Neural progenitor cell (in vitro differentiated cells): ENCODE measurements around the gene SLC43A1. TPM values are rescaled to one million over a fixed set of nuclear protein-coding genes. Genes with fewer than 3 reads are reported as not detected.

Experiments
- DNase-seq: peaks from one replicate; pipeline ENCODE4 v3.0.0-alpha.2; 2016; ENCODE audit warnings: low spot score
- H2AFZ ChIP-seq: fragments of 200-600 bp; sonication (generic); replicated peaks from 2 replicates; pipeline ENCODE4 v1.6.1; 2016; ENCODE audit warnings: antibody characterized with exemption
- H3F3A ChIP-seq: fragments of 200-600 bp; sonication (generic); 2 replicates; pipeline ENCODE4 v1.6.1; 2016; ENCODE audit warnings: antibody characterized with exemption, low read depth
- H3K27ac ChIP-seq: fragments of 200-600 bp; sonication (generic); 2 replicates; pipeline ENCODE4 v1.5.1; 2016; ENCODE audit warnings: mild to moderate bottlenecking
- H3K27me3 ChIP-seq: fragments of 200-600 bp; sonication (generic); 2 replicates; pipeline ENCODE4 v1.6.1; 2016; ENCODE audit warnings: mild to moderate bottlenecking, moderate library complexity
- H3K36me3 ChIP-seq: fragments of 200-600 bp; sonication (generic); 2 replicates; pipeline ENCODE4 v1.5.1; 2016
- H3K4me1 ChIP-seq: fragments of 200-600 bp; sonication (generic); 2 replicates; pipeline ENCODE4 v1.6.1; 2016; ENCODE audit warnings: mixed run types
- H3K4me2 ChIP-seq: fragments of 200-600 bp; sonication (generic); 2 replicates; pipeline ENCODE4 v1.6.1; 2016
- H3K4me3 ChIP-seq: fragments of 200-600 bp; sonication (generic); 2 replicates; pipeline ENCODE4 v1.5.1; 2016
- H3K79me2 ChIP-seq: fragments of 200-600 bp; sonication (generic); 2 replicates; pipeline ENCODE4 v1.6.1; 2016; ENCODE audit warnings: low read depth
- H3K9ac ChIP-seq: fragments of 200-600 bp; sonication (generic); 2 replicates; pipeline ENCODE4 v1.6.1; 2016
- H3K9me3 ChIP-seq: fragments of 200-600 bp; sonication (generic); 2 replicates; pipeline ENCODE4 v1.5.1; 2016; ENCODE audit warnings: low read depth
- H4K20me1 ChIP-seq: fragments of 200-600 bp; sonication (generic); 2 replicates; pipeline ENCODE4 v1.6.1; 2016; ENCODE audit warnings: low read depth
- H3K27ac Mint-ChIP-seq: 3 replicates; pipeline ENCODE4 v1.8.0; 2021; ENCODE audit warnings: mixed read lengths
- H3K27me3 Mint-ChIP-seq: 2 replicates; pipeline ENCODE4 v1.8.0; 2022; ENCODE audit warnings: low read depth, mild to moderate bottlenecking, inconsistent platforms, moderate library complexity, mixed read lengths; ENCODE audit not compliant: insufficient read depth
- H3K36me3 Mint-ChIP-seq: 3 replicates; pipeline ENCODE4 v1.8.0; 2021; ENCODE audit warnings: mixed read lengths
- H3K4me1 Mint-ChIP-seq: 3 replicates; pipeline ENCODE4 v1.8.0; 2021; ENCODE audit warnings: mixed read lengths
- H3K4me3 Mint-ChIP-seq: 3 replicates; pipeline ENCODE4 v1.8.0; 2021; ENCODE audit warnings: mild to moderate bottlenecking, moderate library complexity, mixed read lengths
- H3K9me3 Mint-ChIP-seq: 3 replicates; pipeline ENCODE4 v1.8.0; 2020; ENCODE audit warnings: mixed read lengths
- CTCF ChIP-seq: fragments of 200-600 bp; sonication (generic); IDR thresholded peaks from 2 replicates; pipeline ENCODE4 v1.5.1; 2017; ENCODE audit warnings: antibody characterized with exemption, mild to moderate bottlenecking
- EZH2 ChIP-seq: fragments of 200-600 bp; sonication (generic); IDR thresholded peaks from 2 replicates; pipeline ENCODE4 v1.6.1; 2017; ENCODE audit warnings: antibody characterized with exemption, mild to moderate bottlenecking, moderate library complexity
- EZH2phosphoT487 ChIP-seq: fragments of 200-600 bp; sonication (generic); IDR thresholded peaks from 2 replicates; pipeline ENCODE4 v1.6.1; 2017; ENCODE audit warnings: antibody characterized with exemption
- total RNA-seq: library from RNA; depleted of rRNA; stranded (reverse); fragments of >200 nt; gene quantifications from 2 replicates; pipeline ENCODE4 v1.2.3, GENCODE V29; 2015; ENCODE audit warnings: low replicate concordance

SLC43A1 gene
- total RNA-seq, 1 donor from 2014 or later, result 0.99 TPM

GRCh38 chr11:57466680-57467079, 48.8 kb downstream of the SLC43A1 start:
- Histone ChIP-seq H3K36me3 (no peaks in the 10 kb centered on the region), H2AFZ (no peak overlapping the region), H3F3A (peaks cover 21% of the 10 kb centered on the region), H3K9ac (no peak overlapping the region), H3K27ac (no peak overlapping the region), H3K4me1 (peaks cover 20% of the 10 kb centered on the region), H3K27me3 (peaks cover 18% of the 10 kb centered on the region), H3K4me2 (no peak overlapping the region), H3K9me3 (no peaks in the 10 kb centered on the region), H3K79me2 (no peaks in the 10 kb centered on the region), H4K20me1 (peaks cover 14% of the 10 kb centered on the region), H3K4me3 (no peak overlapping the region)
- H3K4me1 Mint-ChIP-seq, result peaks cover 22% of the 10 kb centered on the region
- no peak overlapping the region for H3K4me3 Mint-ChIP-seq
- peaks cover 2% of the 10 kb centered on the region for H3K36me3 Mint-ChIP-seq
- H3K9me3 Mint-ChIP-seq, result no peaks in the 10 kb centered on the region
- peaks cover 15% of the 10 kb centered on the region for H3K27me3 Mint-ChIP-seq
- DNase-seq, result no peak
- no peak for TF ChIP-seq EZH2
- TF ChIP-seq CTCF, result no peak
- TF ChIP-seq EZH2phosphoT487, result no peak
- no peak overlapping the region for H3K27ac Mint-ChIP-seq

GRCh38 chr11:57464539-57465181, 50.8 kb downstream of the SLC43A1 start:
- H3K36me3 Mint-ChIP-seq, result peaks cover 2% of the 10 kb centered on the region
- Histone ChIP-seq H3F3A (peaks cover 21% of the 10 kb centered on the region), H3K4me3 (no peak overlapping the region), H2AFZ (no peak overlapping the region), H3K27ac (no peak overlapping the region), H3K36me3 (no peaks in the 10 kb centered on the region), H3K27me3 (peaks cover 38% of the 10 kb centered on the region), H3K4me2 (no peak overlapping the region), H3K4me1 (peaks cover 28% of the 10 kb centered on the region), H3K9me3 (no peaks in the 10 kb centered on the region), H3K9ac (no peak overlapping the region), H4K20me1 (peaks cover 18% of the 10 kb centered on the region), H3K79me2 (no peaks in the 10 kb centered on the region)
- no peaks in the 10 kb centered on the region for H3K9me3 Mint-ChIP-seq
- H3K4me3 Mint-ChIP-seq, result no peak overlapping the region
- H3K27ac Mint-ChIP-seq, result peak overlapping the region; percentile 51
- peaks cover 17% of the 10 kb centered on the region for H3K27me3 Mint-ChIP-seq
- no peak for DNase-seq
- peaks cover 26% of the 10 kb centered on the region for H3K4me1 Mint-ChIP-seq
- TF ChIP-seq EZH2 (no peak), EZH2phosphoT487 (no peak), CTCF (no peak)

GRCh38 chr11:57463671-57464538, 51.6 kb downstream of the SLC43A1 start:
- Histone ChIP-seq H4K20me1 (peaks cover 20% of the 10 kb centered on the region), H3K4me2 (peak overlapping the region; percentile 53), H3K27me3 (peaks cover 46% of the 10 kb centered on the region), H3K4me1 (peaks cover 36% of the 10 kb centered on the region), H3K9ac (no peak overlapping the region), H3K36me3 (no peaks in the 10 kb centered on the region), H3F3A (peaks cover 21% of the 10 kb centered on the region), H2AFZ (no peak overlapping the region), H3K4me3 (no peak overlapping the region), H3K27ac (no peak overlapping the region), H3K9me3 (no peaks in the 10 kb centered on the region), H3K79me2 (no peaks in the 10 kb centered on the region)
- no peak for TF ChIP-seq CTCF
- TF ChIP-seq EZH2, result no peak
- TF ChIP-seq EZH2phosphoT487, result no peak
- Mint-ChIP-seq H3K9me3 (no peaks in the 10 kb centered on the region), H3K4me1 (peaks cover 31% of the 10 kb centered on the region), H3K36me3 (peaks cover 2% of the 10 kb centered on the region), H3K27ac (peak overlapping the region; percentile 78), H3K4me3 (peak overlapping the region; percentile 77), H3K27me3 (peaks cover 21% of the 10 kb centered on the region)
- DNase-seq, result peak; percentile 68
